ENCODE measurements around the gene NADK.
A peak's percentile ranks its signal among the peaks of the same experiment; 100 is the strongest.
"Not testable (repeated sequence)": the region's sequence is repeated elsewhere in the genome, so short reads cannot be mapped to it uniquely, and the experiment has no call there.

Gene NADK

GRCh38 chr1:1761504-1762376, 16.5 kb downstream of the NADK start:
- no peak for DNase-seq

GRCh38 chr1:1760715-1761114, 17.6 kb downstream of the NADK start:
- no peak for DNase-seq

GRCh38 chr1:1760345-1760650, 18.0 kb downstream of the NADK start:
- no peak for DNase-seq

- DNase-seq = no peak
Observed at GRCh38 chr1:1759456-1760344, 18.6 kb downstream of the NADK start.

GRCh38 chr1:1758692-1759455, 19.4 kb downstream of the NADK start:
- DNase-seq = no peak

- no peak for DNase-seq
Observed at GRCh38 chr1:1758059-1758621, 20.1 kb downstream of the NADK start.

GRCh38 chr1:1757422-1758058, 20.7 kb downstream of the NADK start:
- DNase-seq = no peak

GRCh38 chr1:1756661-1757421, 21.4 kb downstream of the NADK start:
- DNase-seq = no peak

GRCh38 chr1:1755852-1756251, 22.4 kb downstream of the NADK start:
- DNase-seq = no peak

GRCh38 chr1:1755426-1755825, 22.8 kb downstream of the NADK start:
- no peak for DNase-seq

GRCh38 chr1:1754051-1754815, 24.0 kb downstream of the NADK start:
- DNase-seq = no peak

GRCh38 chr1:1753607-1754005, 24.7 kb downstream of the NADK start:
- DNase-seq = no peak

- no peak for DNase-seq
Observed at GRCh38 chr1:1752636-1753606, 25.3 kb downstream of the NADK start.

GRCh38 chr1:1752190-1752589, 26.1 kb downstream of the NADK start:
- DNase-seq = no peak

GRCh38 chr1:1749941-1750340, 28.3 kb downstream of the NADK start:
- not testable (repeated sequence) for DNase-seq

- no peak for DNase-seq
Observed at GRCh38 chr1:1748686-1749321, 29.5 kb downstream of the NADK start.

GRCh38 chr1:1746566-1746909, 31.7 kb downstream of the NADK start:
- not testable (repeated sequence) for DNase-seq

GRCh38 chr1:1745651-1746565, 32.4 kb downstream of the NADK start:
- DNase-seq = peak; percentile 3

All from NCI-H2171 (cell line).